A549 (cell line): ENCODE results near the gene SLC25A36.

Experiments
- CEBPB ChIP-seq, 2 experiments: fragments of >200 bp in 1 of 2; sonication (Bioruptor Twin) in 1 of 2; formaldehyde crosslinking in 1 of 2; IDR thresholded peaks; 2 replicates each; pipeline ENCODE4 v1.6.1; 2012 to 2016
- JUN ChIP-seq, 2 experiments: fragments of >200 bp; sonication (Bioruptor Twin); formaldehyde crosslinking; IDR thresholded peaks; 2 replicates in 1 of 2; 3 replicates in 1 of 2; pipeline ENCODE4 v1.6.1; 2016 to 2017
- POLR2A ChIP-seq: IDR thresholded peaks from 2 replicates; pipeline ENCODE4 v1.6.1; 2012; ENCODE audit warnings: mild to moderate bottlenecking, low read length
- POLR2AphosphoS2 ChIP-seq: conservative IDR thresholded peaks from 2 replicates; pipeline ENCODE4 v1.6.1; 2012; ENCODE audit warnings: low read length, improper control_type of control experiment, inconsistent platforms
- TF ChIP-seq, protein P1 (sequence below): IDR thresholded peaks from 2 replicates; pipeline ENCODE4 v1.6.1; 2012
- TF ChIP-seq, protein P2 (sequence below): fragments of >200 bp; sonication (Bioruptor Twin); formaldehyde crosslinking; IDR thresholded peaks from 3 replicates; pipeline ENCODE4 v1.5.1; 2016
- TF ChIP-seq, protein P3 (sequence below): IDR thresholded peaks from 2 replicates; pipeline ENCODE4 v1.6.1; 2012
- TF ChIP-seq, protein P4 (sequence below): fragments of 150-350 bp; IDR thresholded peaks from 2 replicates; pipeline ENCODE4 v1.6.1; 2014; ENCODE audit warnings: low read depth, mild to moderate bottlenecking, low read length

DNA sequence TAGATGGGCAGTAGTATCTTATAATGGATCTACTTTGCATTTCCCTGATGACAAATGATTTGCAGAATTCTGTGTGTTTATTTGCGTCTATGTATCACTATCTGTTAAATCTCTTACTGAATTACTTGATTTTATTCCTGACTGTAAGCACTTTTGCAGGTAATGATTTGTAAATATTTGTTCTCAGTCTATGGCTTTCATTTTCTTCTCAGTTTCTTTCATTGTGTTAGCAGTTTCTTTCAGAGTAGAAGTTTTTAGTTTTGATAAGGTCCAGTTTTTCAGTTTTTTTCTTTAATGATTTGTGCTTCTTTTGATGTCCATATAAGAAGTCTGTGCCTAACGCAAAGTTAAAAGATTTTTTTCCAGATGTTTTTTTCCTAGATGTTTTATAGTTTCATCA lies 12.9 kb downstream of the SLC25A36 start:
- TF ChIP-seq, protein P1, sequence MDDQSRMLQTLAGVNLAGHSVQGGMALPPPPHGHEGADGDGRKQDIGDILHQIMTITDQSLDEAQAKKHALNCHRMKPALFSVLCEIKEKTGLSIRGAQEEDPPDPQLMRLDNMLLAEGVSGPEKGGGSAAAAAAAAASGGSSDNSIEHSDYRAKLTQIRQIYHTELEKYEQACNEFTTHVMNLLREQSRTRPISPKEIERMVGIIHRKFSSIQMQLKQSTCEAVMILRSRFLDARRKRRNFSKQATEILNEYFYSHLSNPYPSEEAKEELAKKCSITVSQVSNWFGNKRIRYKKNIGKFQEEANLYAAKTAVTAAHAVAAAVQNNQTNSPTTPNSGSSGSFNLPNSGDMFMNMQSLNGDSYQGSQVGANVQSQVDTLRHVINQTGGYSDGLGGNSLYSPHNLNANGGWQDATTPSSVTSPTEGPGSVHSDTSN, result no peak
- TF ChIP-seq JUN (IDR thresholded peaks at IDR 0.05), result no peak
- no peak for TF ChIP-seq POLR2A
- TF ChIP-seq, protein P2, sequence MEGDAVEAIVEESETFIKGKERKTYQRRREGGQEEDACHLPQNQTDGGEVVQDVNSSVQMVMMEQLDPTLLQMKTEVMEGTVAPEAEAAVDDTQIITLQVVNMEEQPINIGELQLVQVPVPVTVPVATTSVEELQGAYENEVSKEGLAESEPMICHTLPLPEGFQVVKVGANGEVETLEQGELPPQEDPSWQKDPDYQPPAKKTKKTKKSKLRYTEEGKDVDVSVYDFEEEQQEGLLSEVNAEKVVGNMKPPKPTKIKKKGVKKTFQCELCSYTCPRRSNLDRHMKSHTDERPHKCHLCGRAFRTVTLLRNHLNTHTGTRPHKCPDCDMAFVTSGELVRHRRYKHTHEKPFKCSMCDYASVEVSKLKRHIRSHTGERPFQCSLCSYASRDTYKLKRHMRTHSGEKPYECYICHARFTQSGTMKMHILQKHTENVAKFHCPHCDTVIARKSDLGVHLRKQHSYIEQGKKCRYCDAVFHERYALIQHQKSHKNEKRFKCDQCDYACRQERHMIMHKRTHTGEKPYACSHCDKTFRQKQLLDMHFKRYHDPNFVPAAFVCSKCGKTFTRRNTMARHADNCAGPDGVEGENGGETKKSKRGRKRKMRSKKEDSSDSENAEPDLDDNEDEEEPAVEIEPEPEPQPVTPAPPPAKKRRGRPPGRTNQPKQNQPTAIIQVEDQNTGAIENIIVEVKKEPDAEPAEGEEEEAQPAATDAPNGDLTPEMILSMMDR, result no peak
- no peak for TF ChIP-seq POLR2AphosphoS2
- TF ChIP-seq, protein P3, sequence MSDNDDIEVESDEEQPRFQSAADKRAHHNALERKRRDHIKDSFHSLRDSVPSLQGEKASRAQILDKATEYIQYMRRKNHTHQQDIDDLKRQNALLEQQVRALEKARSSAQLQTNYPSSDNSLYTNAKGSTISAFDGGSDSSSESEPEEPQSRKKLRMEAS, result no peak
- TF ChIP-seq, protein P4, sequence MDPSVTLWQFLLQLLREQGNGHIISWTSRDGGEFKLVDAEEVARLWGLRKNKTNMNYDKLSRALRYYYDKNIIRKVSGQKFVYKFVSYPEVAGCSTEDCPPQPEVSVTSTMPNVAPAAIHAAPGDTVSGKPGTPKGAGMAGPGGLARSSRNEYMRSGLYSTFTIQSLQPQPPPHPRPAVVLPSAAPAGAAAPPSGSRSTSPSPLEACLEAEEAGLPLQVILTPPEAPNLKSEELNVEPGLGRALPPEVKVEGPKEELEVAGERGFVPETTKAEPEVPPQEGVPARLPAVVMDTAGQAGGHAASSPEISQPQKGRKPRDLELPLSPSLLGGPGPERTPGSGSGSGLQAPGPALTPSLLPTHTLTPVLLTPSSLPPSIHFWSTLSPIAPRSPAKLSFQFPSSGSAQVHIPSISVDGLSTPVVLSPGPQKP, result no peak
- no peak for TF ChIP-seq CEBPB (IDR thresholded peaks at IDR 0.05)
